Neural progenitor cell (in vitro differentiated cells): ENCODE data around the gene CSTA.

ENCODE experiments used
- CTCF ChIP-seq: fragments of 200-600 bp; sonication (generic); IDR thresholded peaks from 2 replicates; pipeline ENCODE4 v1.5.1; 2017; ENCODE audit warnings: antibody characterized with exemption, mild to moderate bottlenecking
- EZH2 ChIP-seq: fragments of 200-600 bp; sonication (generic); IDR thresholded peaks from 2 replicates; pipeline ENCODE4 v1.6.1; 2017; ENCODE audit warnings: antibody characterized with exemption, mild to moderate bottlenecking, moderate library complexity
- EZH2phosphoT487 ChIP-seq: fragments of 200-600 bp; sonication (generic); IDR thresholded peaks from 2 replicates; pipeline ENCODE4 v1.6.1; 2017; ENCODE audit warnings: antibody characterized with exemption

- TF ChIP-seq CTCF (no peak), EZH2phosphoT487 (no peak), EZH2 (no peak)
These were observed 26.8 kb upstream of the CSTA start for GRCh38 chr3:122298239-122298638.
